GM12878 (cell line): ENCODE results near the gene SACM1L. TPM values are rescaled to one million over a fixed set of nuclear protein-coding genes. Genes with fewer than 3 reads are reported as not detected.

Source experiments
- BACH1 ChIP-seq: fragments of 450-650 bp; IDR thresholded peaks from 2 replicates; pipeline ENCODE4 v1.6.1; 2017; ENCODE audit warnings: mild to moderate bottlenecking, borderline replicate concordance
- BMI1 ChIP-seq: fragments of 450-650 bp; IDR thresholded peaks from 2 replicates; pipeline ENCODE4 v1.6.1; 2016; ENCODE audit warnings: mild to moderate bottlenecking, moderate library complexity, borderline replicate concordance
- CHD2 ChIP-seq: IDR thresholded peaks from 2 replicates; pipeline ENCODE4 v1.6.1; 2011; ENCODE audit warnings: low read depth, low read length, improper control_type of control experiment, borderline replicate concordance
- EP300 ChIP-seq, 2 experiments: fragments of 150-350 bp in 1 of 2; IDR thresholded peaks; 2 replicates each; pipeline ENCODE4 v1.6.1; 2011 to 2012; ENCODE audit warnings: low read depth in 2 of 2, low read length in 2 of 2, borderline replicate concordance in 1 of 2, improper control_type of control experiment in 1 of 2, inconsistent platforms in 1 of 2; ENCODE audit not compliant: control insufficient read depth in 1 of 2
- IKZF1 ChIP-seq: fragments of 450-650 bp; conservative IDR thresholded peaks from 2 replicates; pipeline ENCODE4 v1.6.1; 2017; ENCODE audit warnings: antibody characterized with exemption, mild to moderate bottlenecking
- NBN ChIP-seq: fragments of 450-650 bp; IDR thresholded peaks from 2 replicates; pipeline ENCODE4 v1.6.1; 2016
- NR2C2 ChIP-seq: IDR thresholded peaks from 2 replicates; pipeline ENCODE4 v1.6.1; 2011; ENCODE audit warnings: borderline replicate concordance, low read depth; ENCODE audit not compliant: control insufficient read depth, insufficient read length
- TCF7 ChIP-seq: IDR thresholded peaks from 2 replicates; pipeline ENCODE4 v1.6.1; 2014; ENCODE audit warnings: antibody characterized with exemption, borderline replicate concordance
- polyA plus RNA-seq, 11 experiments: library from polyadenylated mRNA; depleted of rRNA in 4 of 11; unstranded in 6 of 11; stranded (reverse) in 5 of 11; fragments of >200 nt; fragmentation: Nextera tagmentation in 4 of 11; fragmentation: Illumina TruSeq in 1 of 11; extraction: Ambion mirVana in 4 of 11; extraction: Trizol in 1 of 11; gene quantifications; 1 replicate in 1 of 11; 2 replicates in 10 of 11; pipeline versions ENCODE4 v1.2.1 to v1.2.3, GENCODE V29; 2011 to 2016; ENCODE audit warnings: inconsistent platforms in 2 of 11, missing spikeins in 2 of 11, low read depth in 1 of 11
- total RNA-seq, 4 experiments: library from RNA; depleted of rRNA in 3 of 4; stranded (reverse); fragments of >200 nt in 3 of 4; fragmentation: Illumina TruSeq in 1 of 4; extraction: Trizol in 1 of 4; gene quantifications; 2 replicates each; pipeline versions ENCODE4 v1.2.1 to v1.2.3, GENCODE V29; 2013 to 2021
- TF ChIP-seq, protein P1 (sequence below): fragments of 450-650 bp; IDR thresholded peaks from 2 replicates; pipeline ENCODE4 v1.6.1; 2017; ENCODE audit warnings: mild to moderate bottlenecking, low read depth, inconsistent platforms; ENCODE audit not compliant: poor library complexity, severe bottlenecking

The SACM1L gene
- total and polyA plus RNA-seq, 10 of the 15 experiments (the other 5 are each of a cell fraction or from before 2014, with no cell fraction given): 16.5 to 48.3 (median 28.9) TPM

DNA sequence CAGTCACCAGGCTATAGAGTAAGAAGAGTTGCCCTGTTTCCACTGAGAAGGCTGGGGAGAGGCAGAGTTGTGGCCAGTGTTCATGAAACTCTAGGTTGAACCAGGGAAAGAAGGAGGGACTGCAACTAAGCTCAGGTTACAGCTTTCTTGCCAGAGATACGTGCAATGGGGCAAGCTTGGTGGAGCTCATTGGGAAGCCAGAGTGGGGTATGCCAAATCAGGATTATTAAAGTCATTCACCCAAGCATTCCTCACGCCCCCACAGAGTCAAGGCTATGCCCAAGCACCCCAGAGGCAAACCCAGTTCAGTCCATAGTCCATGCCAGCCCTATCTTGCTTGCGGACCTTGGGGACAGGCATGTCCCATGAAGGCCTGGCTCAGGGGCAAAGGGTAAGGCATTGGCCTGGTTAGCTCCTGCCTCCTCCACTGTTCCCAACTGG lies 89.6 kb downstream of the SACM1L start (continued):
- no peak for TF ChIP-seq NBN
- no peak for TF ChIP-seq TCF7
- TF ChIP-seq, protein P1, sequence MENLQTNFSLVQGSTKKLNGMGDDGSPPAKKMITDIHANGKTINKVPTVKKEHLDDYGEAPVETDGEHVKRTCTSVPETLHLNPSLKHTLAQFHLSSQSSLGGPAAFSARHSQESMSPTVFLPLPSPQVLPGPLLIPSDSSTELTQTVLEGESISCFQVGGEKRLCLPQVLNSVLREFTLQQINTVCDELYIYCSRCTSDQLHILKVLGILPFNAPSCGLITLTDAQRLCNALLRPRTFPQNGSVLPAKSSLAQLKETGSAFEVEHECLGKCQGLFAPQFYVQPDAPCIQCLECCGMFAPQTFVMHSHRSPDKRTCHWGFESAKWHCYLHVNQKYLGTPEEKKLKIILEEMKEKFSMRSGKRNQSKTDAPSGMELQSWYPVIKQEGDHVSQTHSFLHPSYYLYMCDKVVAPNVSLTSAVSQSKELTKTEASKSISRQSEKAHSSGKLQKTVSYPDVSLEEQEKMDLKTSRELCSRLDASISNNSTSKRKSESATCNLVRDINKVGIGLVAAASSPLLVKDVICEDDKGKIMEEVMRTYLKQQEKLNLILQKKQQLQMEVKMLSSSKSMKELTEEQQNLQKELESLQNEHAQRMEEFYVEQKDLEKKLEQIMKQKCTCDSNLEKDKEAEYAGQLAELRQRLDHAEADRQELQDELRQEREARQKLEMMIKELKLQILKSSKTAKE: no peak
- no peak for TF ChIP-seq IKZF1
- no peak for TF ChIP-seq BMI1
- no peak for TF ChIP-seq CHD2
- TF ChIP-seq NR2C2: no peak
- TF ChIP-seq EP300 (IDR thresholded peaks at IDR 0.05; ENCODE audit: borderline replicate concordance in 1 of 2, control insufficient read depth in 1 of 2, low read depth in 2 of 2, low read length in 2 of 2): no peak
- TF ChIP-seq BACH1: no peak
- TF ChIP-seq, all 136 proteins: peak for 0
